Renal cortex interstitium (tissue), 11 donors: ENCODE data around the gene FOXK2. TPM values are rescaled to one million over a fixed set of nuclear protein-coding genes. Genes with fewer than 3 reads are reported as not detected.
"Not testable (repeated sequence)": the region's sequence is repeated elsewhere in the genome, so short reads cannot be mapped to it uniquely, and the experiment has no call there.

ENCODE experiments used
- DNase-seq, 11 donors: peaks; one replicate each; pipeline ENCODE4 v3.0.0-alpha.2; 2013; ENCODE audit warnings: low read depth in 9 of 11, low spot score in 4 of 11; ENCODE audit errors: extremely low read depth in 1 of 11
- polyA plus RNA-seq, 3 donors: library from polyadenylated mRNA; unstranded; fragments of 120-200 nt; gene quantifications; one replicate each; pipeline ENCODE4 v1.2.1, GENCODE V29; 2013; ENCODE audit not compliant: insufficient read length in 3 of 3

Gene FOXK2
- polyA plus RNA-seq, 3 donors, result 41.4 to 43.2 (median 42.3) TPM

GRCh38 chr17:82519971-82520903, 705 bp downstream of the FOXK2 start:
- no peak for DNase-seq

- peak in 2 of 11 donors; percentile 40 to 50 for DNase-seq
Observed at GRCh38 chr17:82524540-82524939, 5.0 kb downstream of the FOXK2 start.

DNA sequence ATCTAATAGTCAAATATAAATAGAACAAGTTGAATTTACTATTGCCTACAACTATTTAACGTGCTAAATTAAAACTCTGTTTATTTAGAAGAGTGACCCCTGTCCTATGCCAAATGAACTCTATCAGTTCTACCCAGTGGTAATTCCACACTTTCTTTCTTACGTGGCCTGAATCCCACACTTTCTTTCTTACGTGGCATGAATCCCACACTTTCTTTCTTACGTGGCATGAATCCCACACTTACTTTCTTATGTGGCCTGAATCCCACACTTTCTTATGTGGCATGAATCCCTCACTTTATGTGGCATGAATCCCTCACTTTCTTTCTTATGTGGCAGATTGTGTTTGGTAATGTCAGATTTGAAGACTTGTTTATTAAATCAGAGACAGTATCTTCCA, 6.2 kb downstream of the FOXK2 start:
- no peak for DNase-seq

DNA sequence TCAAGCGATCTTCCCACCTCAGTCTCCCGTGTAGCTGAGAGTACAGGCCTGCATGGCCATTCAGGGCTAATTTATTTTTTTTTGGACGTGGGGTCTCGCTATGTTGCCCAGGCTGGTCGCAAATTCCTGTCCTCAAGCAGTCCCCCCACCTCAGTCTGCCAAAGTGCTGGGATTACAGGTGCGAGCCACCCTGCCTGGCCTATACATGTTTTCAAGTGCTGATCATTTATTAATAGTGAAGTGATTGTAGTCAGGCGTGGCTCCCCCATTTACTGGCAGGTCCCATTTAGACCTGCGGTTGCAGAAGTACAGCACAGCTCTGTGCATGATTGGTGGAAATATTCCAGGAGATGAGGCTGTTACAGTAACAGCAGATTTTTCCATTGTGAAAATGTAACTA, 8.4 kb downstream of the FOXK2 start:
- no peak for DNase-seq

- DNase-seq, result peak in 4 of 11 donors; percentile 28 to 76 (median 60)
Observed at GRCh38 chr17:82528484-82529265, 9.1 kb downstream of the FOXK2 start.

GRCh38 chr17:82529914-82530300, 10.4 kb downstream of the FOXK2 start:
- DNase-seq, result no peak

GRCh38 chr17:82531431-82531881, 11.9 kb downstream of the FOXK2 start:
- no peak for DNase-seq

GRCh38 chr17:82534401-82534812, 14.9 kb downstream of the FOXK2 start:
- no peak for DNase-seq

GRCh38 chr17:82536512-82537201, 17.1 kb downstream of the FOXK2 start:
- no peak for DNase-seq

GRCh38 chr17:82537228-82537627, 17.7 kb downstream of the FOXK2 start:
- DNase-seq, result not testable (repeated sequence)

- DNase-seq, result not testable (repeated sequence)
Observed at GRCh38 chr17:82539076-82539475, 19.5 kb downstream of the FOXK2 start.

DNA sequence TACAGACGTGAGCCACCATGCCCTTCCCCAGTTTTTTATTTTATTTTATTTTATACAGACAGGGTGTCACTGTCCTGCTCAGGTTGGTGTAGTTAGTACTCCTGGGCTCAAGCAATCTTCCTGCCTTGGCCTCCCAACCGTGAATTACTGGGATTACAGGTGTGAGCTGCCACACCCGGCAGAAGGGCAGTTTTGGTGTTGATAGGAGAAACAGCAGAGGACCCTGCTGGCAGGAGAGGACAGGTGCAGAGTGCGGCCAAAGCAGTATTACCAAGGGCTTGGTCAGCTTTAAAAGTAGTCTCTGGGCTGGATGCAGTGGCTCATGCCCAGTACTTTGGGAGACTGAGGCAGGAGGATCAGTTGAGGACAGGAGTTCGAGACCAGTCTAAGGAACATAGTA, 22.9 kb downstream of the FOXK2 start:
- DNase-seq, result no peak

DNA sequence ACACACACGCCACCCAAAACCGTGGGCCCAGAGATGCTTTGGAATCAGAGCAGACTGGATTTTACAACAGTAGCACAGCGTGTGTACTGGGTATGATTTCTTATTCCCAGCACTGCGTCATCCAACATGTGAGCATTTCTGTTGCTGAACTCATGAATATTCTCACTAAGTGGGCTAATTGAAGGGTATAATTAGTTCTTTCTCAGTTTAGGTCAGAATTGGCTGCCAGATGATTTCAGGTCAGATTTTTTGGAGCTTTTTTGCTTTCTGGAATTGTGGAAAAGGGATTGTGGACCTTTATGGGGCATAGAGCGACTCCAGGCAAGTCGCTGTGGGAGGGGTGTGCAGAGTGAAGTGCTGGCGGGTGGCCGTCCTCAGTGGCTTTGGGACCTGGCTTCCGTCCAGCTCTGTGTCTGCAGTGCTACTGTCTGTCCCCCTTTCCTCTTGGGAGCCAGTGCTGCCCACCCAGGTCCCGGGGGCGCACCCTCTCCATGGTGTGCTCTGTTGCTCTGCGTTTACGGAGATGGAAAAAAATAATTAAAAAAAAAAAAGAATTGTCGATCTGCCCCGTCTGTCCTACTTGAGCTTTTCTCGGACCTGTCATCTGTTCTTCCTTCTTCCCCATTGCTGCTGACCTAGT, 25.0 kb downstream of the FOXK2 start:
- no peak for DNase-seq

DNA sequence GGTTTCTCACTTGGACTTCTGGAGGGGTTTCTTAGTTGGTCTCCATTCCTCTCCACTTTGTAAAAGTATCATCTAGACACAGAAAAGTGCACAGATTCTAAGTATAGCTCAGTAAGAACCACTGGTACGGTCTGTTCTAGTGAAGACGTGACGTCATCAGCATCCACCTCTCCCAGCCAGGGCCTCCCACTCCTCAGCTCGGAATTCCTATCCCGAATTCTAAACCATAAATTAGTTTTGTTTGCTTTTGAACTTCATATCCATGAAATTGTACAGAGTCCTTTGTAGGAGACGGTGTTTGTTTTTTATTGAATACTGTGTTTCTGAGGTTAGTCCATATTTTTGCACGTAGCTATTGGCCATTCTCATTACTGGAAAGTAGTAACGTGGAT, 25.5 kb downstream of the FOXK2 start:
- peak in 1 of 11 donors; percentile 57 for DNase-seq

DNA sequence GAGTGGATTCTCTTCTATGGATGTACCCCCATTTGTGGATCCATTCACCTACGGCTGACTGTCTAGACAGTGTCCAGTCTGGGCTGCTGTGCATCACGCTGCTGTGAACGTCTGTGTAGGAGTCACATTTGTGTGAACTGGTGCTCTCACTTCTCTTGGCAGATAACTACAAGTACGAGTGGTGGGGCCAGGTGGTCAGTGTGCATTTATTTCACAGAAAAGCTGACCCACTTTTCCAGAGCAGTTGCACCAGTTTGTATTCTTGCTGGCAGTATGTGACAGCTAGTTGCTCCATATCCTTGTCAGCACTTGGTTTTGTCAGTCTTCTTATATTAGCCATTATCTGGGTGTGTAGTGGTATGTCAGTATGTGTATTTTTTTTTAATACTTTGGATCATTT, 28.4 kb downstream of the FOXK2 start:
- DNase-seq, result no peak

DNA sequence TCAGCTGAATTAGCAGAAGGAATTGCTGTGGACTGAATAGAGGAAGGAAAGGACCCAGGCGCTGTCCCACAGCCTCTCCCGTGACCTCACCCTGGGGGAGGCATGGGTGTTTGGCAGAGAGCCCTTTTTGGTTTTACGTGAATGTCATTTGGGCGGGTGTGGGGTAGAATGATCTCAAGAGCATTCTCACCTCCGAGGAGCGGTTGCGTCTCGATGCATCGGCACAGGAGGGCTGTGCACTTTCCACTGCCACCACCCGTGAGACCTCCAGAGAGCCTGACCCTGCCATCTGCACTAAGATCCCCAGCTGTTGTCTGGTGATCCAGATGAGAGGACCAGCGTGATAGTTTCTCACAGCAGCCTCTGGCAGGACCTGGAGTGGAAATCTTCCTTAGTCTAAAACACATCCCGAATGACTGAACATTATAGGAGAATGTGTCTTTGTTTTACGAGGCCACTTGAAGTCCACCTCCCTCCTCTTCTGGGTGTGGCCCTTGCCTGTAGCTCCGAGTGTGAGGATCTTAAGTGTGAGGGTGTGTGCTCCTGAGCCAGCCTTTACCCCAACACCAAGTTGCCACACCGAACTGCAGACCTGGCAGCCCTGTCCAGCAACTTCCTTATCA, 29.3 kb downstream of the FOXK2 start:
- DNase-seq, result no peak

- no peak for DNase-seq
Observed at GRCh38 chr17:82551779-82552457, 32.4 kb downstream of the FOXK2 start.

GRCh38 chr17:82552580-82552979, 33.0 kb downstream of the FOXK2 start:
- no peak for DNase-seq
